ENCODE data around the gene LRRC17.

The LRRC17 gene

GRCh38 chr7:102990642-102991041, 77.8 kb downstream of the LRRC17 start:
- DNase-seq, result no peak

- no peak for DNase-seq
Measured at GRCh38 chr7:102991077-102991539, 78.3 kb downstream of the LRRC17 start.

GRCh38 chr7:102991540-102992214, 78.9 kb downstream of the LRRC17 start:
- peak; percentile 2 for DNase-seq

GRCh38 chr7:102992509-102992937, 79.7 kb downstream of the LRRC17 start:
- no peak for DNase-seq

- no peak for DNase-seq
Measured at GRCh38 chr7:102992938-102993717, 80.3 kb downstream of the LRRC17 start.

GRCh38 chr7:102993718-102994029, 80.9 kb downstream of the LRRC17 start:
- DNase-seq, result no peak

GRCh38 chr7:102994567-102994966, 81.8 kb downstream of the LRRC17 start:
- no peak for DNase-seq

Data from NCI-H1105 (cell line).